Esophagus squamous epithelium (tissue), 4 donors: ENCODE data around the gene RANBP9.

Experiments used
- POLR2A ChIP-seq, 4 donors: fragments of 450-650 bp; IDR thresholded peaks; one replicate each; pipeline ENCODE4 v1.6.1; 2017; ENCODE audit warnings: antibody characterized with exemption in 4 of 4, mild to moderate bottlenecking in 4 of 4, moderate library complexity in 3 of 4
- TF ChIP-seq, protein P1 (sequence below), 6 experiments: fragments of 450-650 bp in 4 of 6; fragments of 200-600 bp in 2 of 6; sonication (generic) in 2 of 6; IDR thresholded peaks; one replicate each; pipeline ENCODE4 v1.5.1; 2016 to 2019; ENCODE audit warnings: antibody characterized with exemption in 6 of 6, mild to moderate bottlenecking in 4 of 6, moderate library complexity in 4 of 6

DNA sequence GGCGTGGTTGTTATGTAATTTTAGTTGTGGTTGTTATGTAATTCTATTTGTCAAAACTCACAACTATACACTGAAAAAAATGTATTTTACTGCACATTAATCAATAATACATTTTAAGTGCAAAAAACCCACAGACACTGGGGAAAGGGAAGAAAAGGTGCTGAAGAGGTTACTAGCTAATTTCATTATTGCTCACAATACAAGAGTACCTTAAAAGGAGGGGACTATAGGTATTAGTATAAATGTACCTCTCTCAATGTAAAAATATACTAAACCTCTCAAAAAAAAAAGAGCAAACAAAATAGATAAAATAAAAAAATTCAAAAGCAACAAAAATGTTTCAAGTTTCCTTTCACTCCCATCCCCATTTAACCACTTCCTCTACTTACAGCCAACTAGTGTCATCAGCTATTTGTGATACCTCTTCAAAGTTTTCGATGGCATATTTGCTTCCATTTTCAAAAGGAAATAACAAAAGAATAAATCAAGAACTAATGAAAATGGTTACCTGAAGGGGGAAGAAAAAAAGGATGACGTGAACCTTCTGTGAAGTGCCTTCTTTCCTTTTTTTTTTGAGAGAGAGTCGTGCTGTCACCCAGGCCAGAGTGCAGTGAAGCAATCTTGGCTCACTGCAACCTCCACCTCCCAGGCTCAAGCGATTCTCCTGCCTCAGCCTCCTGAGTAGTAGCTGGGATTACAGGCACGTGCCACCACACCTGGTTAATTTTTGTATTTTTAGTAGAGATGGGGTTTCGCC is 30.2 kb downstream of the RANBP9 start:
- TF ChIP-seq, protein P1, sequence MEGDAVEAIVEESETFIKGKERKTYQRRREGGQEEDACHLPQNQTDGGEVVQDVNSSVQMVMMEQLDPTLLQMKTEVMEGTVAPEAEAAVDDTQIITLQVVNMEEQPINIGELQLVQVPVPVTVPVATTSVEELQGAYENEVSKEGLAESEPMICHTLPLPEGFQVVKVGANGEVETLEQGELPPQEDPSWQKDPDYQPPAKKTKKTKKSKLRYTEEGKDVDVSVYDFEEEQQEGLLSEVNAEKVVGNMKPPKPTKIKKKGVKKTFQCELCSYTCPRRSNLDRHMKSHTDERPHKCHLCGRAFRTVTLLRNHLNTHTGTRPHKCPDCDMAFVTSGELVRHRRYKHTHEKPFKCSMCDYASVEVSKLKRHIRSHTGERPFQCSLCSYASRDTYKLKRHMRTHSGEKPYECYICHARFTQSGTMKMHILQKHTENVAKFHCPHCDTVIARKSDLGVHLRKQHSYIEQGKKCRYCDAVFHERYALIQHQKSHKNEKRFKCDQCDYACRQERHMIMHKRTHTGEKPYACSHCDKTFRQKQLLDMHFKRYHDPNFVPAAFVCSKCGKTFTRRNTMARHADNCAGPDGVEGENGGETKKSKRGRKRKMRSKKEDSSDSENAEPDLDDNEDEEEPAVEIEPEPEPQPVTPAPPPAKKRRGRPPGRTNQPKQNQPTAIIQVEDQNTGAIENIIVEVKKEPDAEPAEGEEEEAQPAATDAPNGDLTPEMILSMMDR (IDR thresholded peaks at IDR 0.05) = no peak
- TF ChIP-seq POLR2A (IDR thresholded peaks at IDR 0.05) = no peak
